ENCODE measurements around the gene CD244.
A peak's percentile ranks its signal among the peaks of the same experiment; 100 is the strongest.

The CD244 gene

DNA sequence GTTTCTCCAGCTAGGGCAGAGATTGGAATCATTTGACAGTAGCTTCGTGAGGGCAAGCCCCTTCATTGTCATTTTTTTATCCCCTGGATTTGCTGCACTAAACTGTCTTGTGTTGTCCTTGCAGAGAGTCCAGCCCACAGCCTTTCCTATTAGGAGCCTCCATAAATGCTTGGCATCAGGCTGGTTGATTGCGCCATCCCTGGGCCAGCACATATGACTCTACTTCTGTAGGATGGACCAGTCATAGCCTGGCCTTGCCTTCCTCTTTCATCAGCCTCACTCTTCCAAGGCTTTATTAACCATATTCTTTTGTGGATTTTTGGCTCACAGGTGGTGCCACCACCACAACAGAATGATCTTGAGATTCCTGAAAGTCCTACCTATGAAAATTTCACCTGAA is 35.3 kb downstream of the CD244 start:
- DNase-seq: no peak
- intact Hi-C loops (cut with DNase I): no loop called here

DNA sequence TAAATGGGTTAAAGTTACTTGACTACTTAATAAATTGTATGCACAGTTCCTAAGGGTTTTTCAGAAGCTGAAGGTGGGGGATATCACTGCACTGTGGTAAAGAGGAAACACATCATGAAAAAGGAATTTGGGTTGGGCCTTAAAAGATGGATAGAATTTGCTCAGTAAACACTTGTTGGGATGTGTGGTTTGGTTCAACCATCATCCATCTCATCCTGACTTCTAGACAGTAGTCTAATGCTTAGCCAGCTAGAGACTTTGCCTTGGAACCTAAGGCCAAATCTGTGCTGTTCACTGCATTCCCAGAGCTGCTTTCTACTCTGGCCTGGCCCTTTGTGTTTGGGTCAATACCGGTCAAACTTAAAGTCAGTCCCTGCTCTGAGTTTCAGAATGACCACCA is 36.1 kb downstream of the CD244 start:
- intact Hi-C loops (cut with DNase I): no loop called here
- no peak for DNase-seq

DNA sequence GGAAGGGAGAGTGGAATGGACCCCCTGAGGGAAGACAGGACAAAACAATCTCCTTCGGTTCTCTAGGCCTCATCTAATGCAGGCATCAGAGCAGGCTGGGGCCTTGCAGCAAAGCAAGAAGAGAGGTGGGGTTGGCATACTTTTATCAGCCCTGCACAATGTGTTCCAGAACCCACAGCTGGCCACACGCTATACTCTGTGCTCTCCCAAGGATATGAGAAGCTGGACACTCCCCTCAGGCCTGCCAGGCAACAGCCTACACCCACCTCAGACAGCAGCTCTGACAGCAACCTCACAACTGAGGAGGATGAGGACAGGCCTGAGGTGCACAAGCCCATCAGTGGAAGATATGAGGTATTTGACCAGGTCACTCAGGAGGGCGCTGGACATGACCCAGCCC is 39.4 kb downstream of the CD244 start:
- intact Hi-C loops (cut with DNase I): no loop called here

DNA sequence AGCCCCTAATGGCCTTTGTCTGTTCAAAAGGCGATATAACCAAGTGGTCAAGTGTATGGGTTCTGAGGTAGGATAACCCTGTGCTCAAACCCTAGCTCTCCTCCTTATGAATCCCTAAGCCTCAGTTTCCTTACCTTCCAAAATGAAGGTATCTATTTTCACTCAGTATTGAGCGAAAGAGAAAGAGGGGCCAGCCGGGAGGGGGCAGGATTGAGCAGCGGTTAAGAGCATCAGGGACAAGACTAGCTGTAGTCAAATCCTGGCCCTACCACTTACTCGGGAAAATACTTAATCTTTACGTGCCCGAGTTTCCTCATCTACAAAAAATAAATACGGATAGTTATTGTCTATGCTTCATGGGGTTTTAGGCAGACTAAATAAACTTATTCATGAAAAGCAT is 41.1 kb downstream of the CD244 start:
- intact Hi-C loops (cut with DNase I): no loop called here
- no peak for DNase-seq

More for the DNA sequence above, 39.4 kb downstream of the CD244 start:
- DNase-seq: no peak

DNA sequence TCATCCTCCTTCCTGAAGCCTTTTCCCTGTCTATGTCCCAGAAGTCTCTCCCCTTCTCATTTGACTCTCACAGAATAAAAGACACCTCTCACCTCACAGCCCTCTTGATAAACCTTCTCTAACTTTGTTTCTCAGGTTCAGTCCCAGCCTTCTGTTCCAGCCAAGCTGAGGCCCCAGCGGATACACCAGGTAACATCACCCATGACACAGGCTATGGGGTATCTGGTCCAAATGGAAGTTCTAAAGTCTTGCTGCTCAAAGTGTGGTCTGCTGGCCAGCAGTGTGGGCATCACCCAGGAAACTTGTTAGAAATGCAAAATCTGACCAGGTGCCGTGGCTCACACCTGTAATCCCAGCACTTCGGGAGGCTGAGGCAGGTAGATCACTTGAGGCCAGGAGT is 43.5 kb downstream of the CD244 start:
- no peak for DNase-seq
- intact Hi-C loops (cut with DNase I): no loop called here

DNA sequence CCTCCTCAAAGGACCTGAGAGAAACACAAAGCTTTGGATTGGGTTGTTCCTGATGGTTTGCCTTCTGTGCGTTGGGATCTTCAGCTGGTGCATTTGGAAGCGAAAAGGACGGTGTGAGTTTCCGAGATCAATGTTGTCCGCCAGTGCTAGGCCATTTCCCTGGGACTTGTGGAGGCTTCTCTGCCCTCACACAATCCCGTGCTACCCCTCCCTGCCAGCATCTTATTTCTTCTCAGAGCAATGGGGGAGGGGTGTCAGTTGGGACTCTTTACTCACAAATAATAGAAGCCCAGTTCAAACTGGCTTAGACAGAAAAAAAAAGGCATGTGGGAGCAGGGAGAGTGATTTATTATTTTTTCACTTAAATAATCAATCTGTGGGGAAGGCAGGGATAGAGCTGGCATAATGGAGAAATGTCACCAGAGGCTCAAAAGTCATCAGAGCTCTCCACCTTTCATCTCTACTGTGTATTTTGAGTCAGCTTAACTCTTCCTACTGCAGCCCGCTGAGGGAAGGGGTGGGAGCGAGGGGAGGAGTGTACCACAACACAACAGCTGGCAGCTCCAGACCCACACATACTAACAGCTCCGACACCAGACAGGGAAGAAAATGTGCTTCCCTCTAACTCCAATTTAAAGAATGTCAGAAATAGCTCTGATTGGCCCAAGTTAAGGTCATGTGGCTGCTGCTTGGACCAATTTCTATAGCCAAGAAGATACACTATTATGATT is 44.3 kb downstream of the CD244 start:
- intact Hi-C loops (cut with DNase I): no loop called here
- no peak for DNase-seq

DNA sequence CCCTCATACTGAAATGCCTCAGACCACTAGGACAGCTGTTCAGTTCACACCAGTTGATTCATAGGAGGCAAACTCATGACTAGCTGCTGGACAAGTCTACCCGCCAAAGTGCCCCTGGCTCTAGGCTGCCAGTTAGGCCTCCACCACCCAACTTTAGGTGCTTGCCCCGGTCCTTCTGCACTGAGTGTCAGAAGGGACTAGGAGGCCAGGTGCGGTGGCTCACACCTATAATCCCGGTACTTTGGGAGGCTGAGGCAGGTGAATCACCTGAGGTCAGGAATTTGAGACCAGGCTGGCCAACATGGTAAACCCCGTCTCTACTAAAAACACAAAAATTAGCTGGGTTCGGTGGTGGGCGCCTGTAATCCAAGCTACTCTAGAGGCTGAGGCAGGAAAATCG is 47.8 kb downstream of the CD244 start:
- no peak for DNase-seq
- intact Hi-C loops (cut with DNase I): no loop called here

DNA sequence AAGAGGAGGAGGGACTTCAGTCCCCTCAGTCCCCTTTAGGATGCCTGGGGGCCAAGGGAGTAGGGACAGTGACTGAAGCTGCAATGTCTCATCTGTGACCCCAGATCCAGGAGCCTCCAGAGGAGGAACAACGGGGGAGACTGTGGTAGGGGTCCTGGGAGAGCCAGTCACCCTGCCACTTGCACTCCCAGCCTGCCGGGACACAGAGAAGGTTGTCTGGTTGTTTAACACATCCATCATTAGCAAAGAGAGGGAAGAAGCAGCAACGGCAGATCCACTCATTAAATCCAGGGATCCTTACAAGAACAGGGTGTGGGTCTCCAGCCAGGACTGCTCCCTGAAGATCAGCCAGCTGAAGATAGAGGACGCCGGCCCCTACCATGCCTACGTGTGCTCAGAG is 48.4 kb downstream of the CD244 start:
- intact Hi-C loops (cut with DNase I): no loop called here
- no peak for DNase-seq

DNA sequence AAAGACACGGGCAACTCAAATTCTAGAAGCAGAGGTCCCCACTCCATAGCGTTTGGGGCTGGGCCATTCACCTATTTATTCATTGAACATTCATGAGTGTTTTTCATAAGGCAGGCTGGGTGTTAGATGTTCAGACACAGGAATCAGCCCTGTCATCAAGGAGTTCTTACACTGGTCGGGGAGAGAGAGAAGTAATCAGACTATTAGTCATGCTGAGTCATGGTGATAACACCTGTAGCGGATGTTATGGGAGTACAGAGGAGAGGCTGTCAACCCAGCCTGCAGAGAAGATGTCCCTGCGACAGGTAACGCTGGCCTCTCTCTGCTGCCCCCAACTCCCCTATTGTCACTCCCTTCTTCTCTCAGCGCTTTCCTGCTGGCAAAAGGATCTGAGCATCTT is 49.5 kb downstream of the CD244 start:
- DNase-seq: peak in 1 of 42 donors; percentile 5
- intact Hi-C loops (cut with DNase I): no loop called here

DNA sequence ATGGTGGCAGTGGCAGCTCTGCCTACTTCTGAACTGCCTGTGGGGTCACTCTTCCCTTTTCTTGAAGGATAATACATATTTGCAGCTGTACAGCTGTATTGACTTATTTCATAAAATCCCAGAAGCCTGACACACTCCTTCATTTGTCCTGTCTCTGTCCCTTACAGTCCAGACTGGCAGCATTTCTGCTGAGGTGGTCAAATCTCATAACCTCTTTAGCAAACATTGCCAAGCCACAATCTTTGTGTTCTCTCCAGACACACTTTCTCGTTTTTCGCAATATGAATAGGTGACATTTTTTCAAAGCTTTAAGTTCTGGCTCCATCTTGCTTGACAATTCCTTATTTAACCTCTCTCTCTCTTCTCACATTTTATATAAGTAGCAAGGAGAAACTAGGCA is 51.5 kb downstream of the CD244 start:
- no peak for DNase-seq
- intact Hi-C loops (cut with DNase I): no loop called here

DNA sequence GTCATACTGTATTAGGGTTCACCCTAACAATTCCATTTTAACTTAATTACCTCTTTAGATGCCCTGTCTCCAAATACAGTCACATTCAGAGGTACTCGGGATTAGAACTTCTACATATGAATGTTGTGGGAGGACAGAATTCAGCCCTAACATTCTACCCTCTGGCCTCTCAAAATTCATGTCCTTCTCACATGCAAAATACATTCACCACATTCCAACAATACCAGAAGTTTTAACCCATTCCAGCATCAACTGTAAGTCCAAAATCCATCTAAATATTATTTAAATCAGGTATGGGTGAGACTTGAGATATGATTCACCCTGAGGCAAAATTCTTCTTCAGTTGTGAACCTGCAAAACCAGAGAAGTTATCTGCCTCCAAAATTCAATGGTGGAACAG is 52.2 kb downstream of the CD244 start:
- DNase-seq: no peak
- intact Hi-C loops (cut with DNase I): no loop called here

DNA sequence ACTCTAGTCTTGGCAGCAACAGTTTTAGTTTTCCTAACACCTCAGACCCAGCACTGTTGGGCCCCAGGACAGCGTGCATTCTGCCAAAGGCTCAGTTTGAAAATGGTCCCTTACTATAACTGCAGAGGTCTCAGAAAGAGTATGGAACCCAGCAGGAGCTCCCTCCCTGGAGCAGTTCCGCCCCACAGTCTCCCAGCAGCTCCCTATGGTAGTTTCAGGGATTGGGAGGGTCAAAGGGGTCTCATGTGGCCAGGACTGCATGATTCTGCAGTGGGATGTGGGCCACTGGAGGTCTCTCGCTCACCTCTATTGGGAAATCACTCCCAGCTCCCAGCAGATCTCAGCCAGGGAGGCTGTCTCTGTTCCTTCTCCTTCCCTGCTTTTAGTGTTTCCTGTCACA is 54.4 kb downstream of the CD244 start:
- intact Hi-C loops (cut with DNase I): no loop called here
- DNase-seq: no peak

DNA sequence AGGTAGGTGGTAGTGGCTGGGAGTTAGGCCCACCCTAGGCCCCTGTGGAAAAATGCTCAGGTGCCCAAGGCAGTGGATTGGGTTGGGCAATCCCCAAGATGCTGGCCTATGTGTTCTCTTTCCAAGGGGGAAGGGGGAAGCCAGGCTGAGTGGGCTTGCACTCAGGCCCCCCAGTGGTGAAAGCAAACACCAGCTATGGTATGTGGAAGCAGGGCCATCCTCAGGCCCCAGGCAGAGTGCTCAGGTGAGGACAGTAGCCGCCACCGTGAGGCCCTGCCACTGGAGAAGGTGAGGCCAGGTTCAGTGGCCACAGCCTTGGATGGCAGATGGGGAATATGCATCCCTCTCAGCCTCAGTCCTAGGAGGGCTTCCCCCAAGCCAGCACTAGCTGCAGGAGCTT is 54.9 kb downstream of the CD244 start:
- intact Hi-C loops (cut with DNase I): no loop called here
- no peak for DNase-seq

DNA sequence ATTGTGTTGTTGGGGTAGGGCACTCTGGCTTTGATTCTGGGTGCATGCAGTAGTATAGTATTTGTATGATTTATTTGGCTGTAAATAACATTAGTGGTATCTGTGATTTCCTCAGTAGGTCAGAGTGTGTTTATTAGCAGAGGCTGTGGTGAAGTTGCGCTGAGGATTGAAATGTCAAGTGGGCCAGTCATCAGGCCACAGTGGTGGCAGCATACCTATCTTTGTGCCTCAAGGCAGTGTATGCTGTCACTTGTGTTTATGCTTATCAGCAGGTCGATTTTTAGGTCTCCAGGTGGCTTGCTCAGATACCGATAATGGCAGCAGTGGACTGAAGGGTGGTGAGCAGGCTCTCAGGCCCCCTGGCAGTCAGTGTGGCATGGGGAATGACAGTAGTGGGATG is 55.4 kb downstream of the CD244 start:
- no peak for DNase-seq
- intact Hi-C loops (cut with DNase I): no loop called here

DNA sequence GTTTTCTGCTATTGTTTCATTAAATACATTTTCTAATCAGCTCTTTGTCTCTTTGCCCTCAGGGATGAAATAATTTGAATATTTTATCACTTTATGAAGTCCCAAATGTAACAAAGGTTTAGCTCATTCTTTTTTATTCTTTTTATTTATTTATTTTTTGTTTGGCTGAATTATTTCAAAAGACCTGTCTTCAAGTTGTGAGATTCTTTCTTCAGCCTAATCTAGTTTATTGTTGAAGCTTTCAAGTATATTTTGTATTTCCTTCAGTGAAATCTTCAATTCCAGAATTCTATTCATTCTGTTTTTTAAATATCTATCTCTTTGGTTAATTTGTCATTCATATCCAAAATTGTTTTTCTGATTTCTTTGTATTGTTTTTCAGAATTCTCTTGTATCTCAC is 55.9 kb downstream of the CD244 start:
- intact Hi-C loops (cut with DNase I): no loop called here
- DNase-seq: no peak

DNA sequence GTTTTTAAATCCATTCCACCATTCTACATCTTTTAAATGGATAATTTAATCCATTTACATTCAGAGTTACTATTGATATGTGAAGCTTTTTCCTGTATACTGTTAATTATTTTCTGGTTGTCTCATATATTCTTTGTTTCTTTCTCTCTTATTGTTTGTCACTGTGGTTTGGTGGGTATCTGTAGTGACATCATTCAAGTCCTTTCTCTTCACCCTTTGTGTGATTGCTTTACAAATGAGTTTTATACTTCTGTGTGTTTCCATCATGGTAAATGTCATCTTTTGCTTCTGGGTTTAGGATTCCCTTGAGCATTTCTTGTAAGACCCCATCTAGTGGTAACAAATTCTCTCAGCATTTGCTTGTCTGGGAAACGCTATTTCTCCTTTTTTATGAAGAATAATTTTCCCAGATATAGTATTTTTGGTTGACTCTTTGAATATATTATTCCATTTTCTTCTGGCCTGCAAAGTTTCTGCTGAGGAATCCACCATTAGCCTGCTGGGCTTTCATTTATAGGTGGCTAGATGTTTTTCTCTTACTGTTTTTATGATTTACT is 56.5 kb downstream of the CD244 start:
- intact Hi-C loops (cut with DNase I): no loop called here
- DNase-seq: no peak

DNA sequence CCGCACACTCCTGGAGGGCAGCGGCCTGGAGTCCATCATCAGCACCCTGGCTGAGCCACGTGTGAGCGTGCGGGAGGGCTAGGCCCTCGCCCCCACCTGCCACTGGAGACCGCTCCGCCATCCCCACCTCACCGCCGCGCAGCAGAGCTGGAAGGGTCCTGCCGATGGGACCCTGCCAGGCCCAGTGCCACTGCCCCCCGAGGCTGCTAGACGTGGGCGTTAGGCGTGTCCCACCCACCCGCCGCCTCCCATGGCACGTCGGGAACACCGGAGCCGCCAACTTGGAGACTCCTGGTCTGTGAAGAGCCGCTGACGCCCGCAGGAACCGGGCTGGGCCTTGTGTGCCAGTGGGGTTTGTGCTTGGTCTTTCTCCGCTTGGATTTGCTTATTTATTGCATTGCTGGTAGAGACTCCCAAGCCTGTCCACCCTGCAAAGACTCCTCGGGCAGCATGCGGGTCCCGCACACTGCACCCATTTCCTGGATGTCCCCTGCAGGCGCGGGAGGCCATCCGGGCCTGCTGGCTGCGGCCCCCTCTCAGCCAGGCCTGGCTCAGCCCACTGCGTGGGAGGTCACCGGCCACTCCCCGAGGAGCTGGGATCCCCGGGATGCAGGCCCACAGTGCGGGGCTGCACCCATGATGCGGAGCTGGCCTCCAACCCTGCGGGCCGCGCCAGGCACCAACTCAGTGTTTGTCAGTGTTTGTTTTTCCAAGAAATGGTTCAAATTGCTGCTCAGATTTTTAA is 60.7 kb downstream of the CD244 start:
- intact Hi-C loops (cut with DNase I): no loop called here

DNA sequence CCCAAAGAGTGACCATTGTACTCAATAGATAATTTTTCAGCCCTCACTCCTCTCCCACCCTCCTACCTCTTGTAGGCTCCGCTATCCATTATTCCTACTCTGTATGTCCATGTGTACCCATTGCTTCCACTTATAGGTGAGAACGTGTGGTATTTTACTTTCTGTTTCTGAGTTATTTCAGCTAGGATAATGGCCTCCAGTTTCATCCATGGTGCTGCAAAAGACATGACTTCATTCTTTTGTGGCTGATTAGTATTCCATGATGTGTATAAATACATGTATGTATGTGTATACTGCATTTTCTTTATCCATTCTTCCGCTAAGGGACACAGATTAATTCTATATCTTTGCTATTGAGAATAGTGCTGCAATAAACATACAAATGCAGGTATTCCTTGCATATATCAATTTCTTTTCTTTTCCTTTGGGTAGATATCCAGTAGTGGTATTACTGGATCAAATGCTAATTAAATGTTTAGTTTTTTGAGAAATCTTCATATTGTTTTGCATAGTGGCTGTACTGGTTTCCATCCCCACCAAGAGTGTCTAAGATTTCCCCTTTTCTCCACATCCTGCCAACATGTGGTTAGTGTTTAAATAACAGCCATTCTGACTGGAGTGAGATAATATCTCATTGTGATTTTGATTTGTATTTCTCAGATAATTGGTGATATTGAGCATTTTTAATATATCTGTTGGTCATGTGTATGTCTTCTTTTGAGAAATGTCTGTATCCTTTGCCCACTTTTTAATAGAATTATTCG is 61.9 kb downstream of the CD244 start:
- intact Hi-C loops (cut with DNase I): no loop called here
- no peak for DNase-seq

More for the DNA sequence above, 60.7 kb downstream of the CD244 start:
- no peak for DNase-seq

DNA sequence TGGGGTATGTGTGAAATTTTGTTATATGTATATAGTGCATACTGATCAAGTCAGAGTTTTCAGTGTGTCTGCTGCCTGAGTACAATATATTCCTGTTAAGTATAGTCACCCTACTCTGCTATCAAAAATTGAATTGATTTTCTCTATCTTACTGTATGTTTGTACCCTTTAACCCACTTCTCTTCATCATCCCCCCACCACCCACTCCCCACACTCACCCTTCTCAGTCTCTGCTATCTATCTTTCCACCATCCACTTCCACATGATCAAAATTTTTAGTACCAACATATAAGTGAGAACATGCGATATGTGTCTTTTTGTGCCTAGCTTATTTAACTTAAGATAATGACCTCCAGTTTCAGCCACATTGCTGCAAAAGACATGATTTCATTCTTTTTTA is 62.5 kb downstream of the CD244 start:
- intact Hi-C loops (cut with DNase I): no loop called here
- DNase-seq: no peak

DNA sequence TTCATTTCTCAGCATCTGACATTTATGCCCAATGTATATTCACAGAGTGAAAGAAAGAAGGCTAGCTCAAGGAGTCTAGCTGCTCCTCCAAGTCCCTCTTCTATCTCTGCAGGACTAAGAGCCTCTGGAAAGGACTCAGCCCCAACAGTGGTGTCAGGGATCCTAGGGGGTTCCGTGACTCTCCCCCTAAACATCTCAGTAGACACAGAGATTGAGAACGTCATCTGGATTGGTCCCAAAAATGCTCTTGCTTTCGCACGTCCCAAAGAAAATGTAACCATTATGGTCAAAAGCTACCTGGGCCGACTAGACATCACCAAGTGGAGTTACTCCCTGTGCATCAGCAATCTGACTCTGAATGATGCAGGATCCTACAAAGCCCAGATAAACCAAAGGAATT is 63.0 kb downstream of the CD244 start:
- no peak for DNase-seq
- intact Hi-C loops (cut with DNase I): no loop called here
